HG03064 (cell line): Measurements from ENCODE around the gene RASAL2.

Experiments used
- ATAC-seq: cut with Tn5 transposase; IDR thresholded peaks from one replicate; pipeline ENCODE4 v1.9.1; 2021; ENCODE audit warnings: low read depth; ENCODE audit not compliant: unreplicated experiment

RASAL2 gene

GRCh38 chr1:178477373-178477772 lies 383.5 kb downstream of the RASAL2 start:
- ATAC-seq, result no peak

GRCh38 chr1:178477841-178478240 lies 383.9 kb downstream of the RASAL2 start:
- ATAC-seq, result no peak

- ATAC-seq, result no peak
Measured at GRCh38 chr1:178483251-178483957, 389.5 kb downstream of the RASAL2 start.

- no peak for ATAC-seq
Measured at GRCh38 chr1:178484698-178485225, 390.9 kb downstream of the RASAL2 start.

- ATAC-seq, result no peak
Measured at GRCh38 chr1:178485541-178485981, 391.7 kb downstream of the RASAL2 start.

GRCh38 chr1:178486100-178487069 lies 392.5 kb downstream of the RASAL2 start:
- no peak for ATAC-seq

GRCh38 chr1:178487070-178487615 lies 393.2 kb downstream of the RASAL2 start:
- no peak for ATAC-seq

GRCh38 chr1:178488393-178488792 lies 394.5 kb downstream of the RASAL2 start:
- ATAC-seq, result no peak

- ATAC-seq, result no peak
Measured at GRCh38 chr1:178489399-178489798, 395.5 kb downstream of the RASAL2 start.

- ATAC-seq, result no peak
Measured at GRCh38 chr1:178490136-178490535, 396.2 kb downstream of the RASAL2 start.

- ATAC-seq, result no peak
Measured at GRCh38 chr1:178490967-178491366, 397.1 kb downstream of the RASAL2 start.

GRCh38 chr1:178491721-178492120 lies 397.8 kb downstream of the RASAL2 start:
- ATAC-seq, result no peak

- no peak for ATAC-seq
Measured at GRCh38 chr1:178492341-178492740, 398.4 kb downstream of the RASAL2 start.

GRCh38 chr1:178493301-178493741 lies 399.4 kb downstream of the RASAL2 start:
- no peak for ATAC-seq

- ATAC-seq, result no peak
Measured at GRCh38 chr1:178494569-178494971, 400.7 kb downstream of the RASAL2 start.

GRCh38 chr1:178495158-178495557 lies 401.3 kb downstream of the RASAL2 start:
- ATAC-seq, result no peak

- no peak for ATAC-seq
Measured at GRCh38 chr1:178495741-178496409, 402.0 kb downstream of the RASAL2 start.

GRCh38 chr1:178496410-178497135 lies 402.7 kb downstream of the RASAL2 start, which contains the start of gene CLEC20A:
CLEC20A (minus strand) TSS chr1:178496964; CDS start chr1:178496939, 25 bp downstream.
- no peak for ATAC-seq

- no peak for ATAC-seq
Measured at GRCh38 chr1:178497903-178498478, 404.1 kb downstream of the RASAL2 start.
